HG03280 (cell line): ENCODE measurements around the gene ZNF660.

Experiments
- ATAC-seq: cut with Tn5 transposase; IDR thresholded peaks from one replicate; pipeline ENCODE4 v1.9.1; 2021; ENCODE audit warnings: mild to moderate bottlenecking, moderate library complexity; ENCODE audit not compliant: unreplicated experiment

Gene ZNF660

GRCh38 chr3:44628716-44629115 lies 44.0 kb downstream of the ZNF660 start:
- ATAC-seq = no peak

DNA sequence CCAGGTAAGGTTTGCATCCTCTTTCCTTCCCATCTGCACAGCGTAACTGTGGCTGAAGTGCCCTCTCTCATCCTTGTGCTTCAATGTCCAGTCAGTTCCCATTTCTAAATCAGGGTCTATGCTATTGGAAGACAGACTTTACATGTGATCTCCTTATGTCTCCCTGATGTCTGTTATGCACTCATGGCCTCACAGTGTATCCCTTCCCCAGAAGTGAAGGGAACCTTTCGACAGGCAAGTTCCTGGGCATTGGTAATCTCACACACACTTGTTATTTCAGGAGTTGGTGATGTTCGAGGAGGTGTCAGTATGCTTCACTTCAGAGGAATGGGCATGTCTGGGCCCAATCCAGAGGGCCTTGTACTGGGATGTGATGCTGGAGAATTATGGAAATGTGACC lies 47.4 kb downstream of the ZNF660 start:
- ATAC-seq = no peak

DNA sequence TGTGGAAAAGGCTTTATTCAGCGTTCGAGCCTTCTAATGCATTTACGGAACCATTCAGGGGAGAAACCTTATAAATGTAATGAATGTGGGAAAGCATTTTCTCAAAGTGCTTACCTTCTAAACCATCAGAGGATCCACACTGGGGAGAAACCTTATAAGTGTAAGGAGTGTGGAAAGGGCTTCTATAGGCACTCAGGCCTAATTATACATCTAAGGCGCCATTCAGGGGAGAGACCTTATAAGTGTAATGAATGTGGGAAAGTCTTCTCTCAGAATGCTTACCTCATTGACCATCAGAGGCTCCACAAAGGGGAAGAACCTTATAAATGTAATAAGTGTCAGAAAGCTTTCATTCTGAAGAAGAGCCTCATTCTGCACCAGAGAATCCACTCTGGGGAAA lies 57.6 kb downstream of the ZNF660 start:
- ATAC-seq = no peak

DNA sequence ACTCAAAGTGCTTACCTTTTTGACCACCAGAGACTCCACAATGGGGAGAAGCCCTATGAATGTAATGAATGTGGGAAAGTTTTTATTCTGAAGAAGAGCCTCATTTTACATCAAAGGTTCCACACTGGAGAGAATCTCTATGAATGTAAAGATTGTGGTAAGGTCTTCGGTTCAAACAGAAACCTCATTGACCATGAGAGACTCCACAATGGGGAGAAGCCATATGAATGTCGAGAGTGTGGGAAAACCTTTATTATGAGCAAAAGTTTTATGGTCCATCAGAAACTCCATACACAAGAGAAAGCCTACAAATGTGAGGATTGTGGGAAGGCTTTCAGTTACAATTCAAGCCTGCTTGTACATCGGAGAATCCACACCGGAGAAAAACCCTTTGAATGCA lies 58.3 kb downstream of the ZNF660 start:
- no peak for ATAC-seq

GRCh38 chr3:44647771-44648170 lies 63.0 kb downstream of the ZNF660 start:
- ATAC-seq = no peak

- ATAC-seq = peak; percentile 96
Measured at GRCh38 chr3:44648564-44649229, 63.9 kb downstream of the ZNF660 start, which contains the start of gene ZNF35. Gene ZNF35 (plus strand): TSS chr3:44648732. CDS start chr3:44651068, 2,336 bp downstream.
